ENCODE data around the gene PRR7.
A peak's percentile ranks its signal among the peaks of the same experiment; 100 is the strongest.
"Not testable (repeated sequence)": the region's sequence is repeated elsewhere in the genome, so short reads cannot be mapped to it uniquely, and the experiment has no call there.

The PRR7 gene

DNA sequence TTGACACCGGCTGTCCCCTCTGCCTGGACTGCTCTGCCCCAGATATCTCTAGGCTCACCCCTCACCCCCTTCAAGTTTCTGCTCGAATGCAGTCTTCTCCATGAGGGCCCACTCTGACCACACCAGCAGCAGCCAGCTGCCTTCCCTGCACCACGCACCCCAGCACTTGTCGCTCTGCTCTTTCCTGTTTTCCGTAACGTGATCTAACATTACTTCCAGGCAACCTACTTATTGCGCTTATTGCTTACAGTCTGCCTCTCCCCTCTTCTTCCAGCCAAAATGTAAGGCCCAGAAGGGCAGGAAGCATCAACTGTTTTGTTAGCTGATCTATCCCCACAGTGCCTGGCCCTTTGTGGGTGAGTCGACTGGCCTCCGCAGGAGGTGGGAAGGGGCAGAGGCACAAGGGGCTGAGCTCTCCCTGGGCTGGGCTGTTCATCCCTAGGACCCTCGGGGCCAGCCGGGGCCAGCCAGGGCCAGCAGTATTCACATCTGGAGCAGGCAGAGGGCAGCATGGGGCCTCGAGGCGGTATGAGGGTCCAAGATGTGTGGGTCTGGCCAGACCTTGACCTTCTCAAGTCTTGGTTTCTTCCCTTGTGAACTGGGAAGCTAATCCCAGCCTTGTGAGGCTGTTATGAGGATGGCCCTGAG lies 38.4 kb downstream of the PRR7 start:
- DNase-seq: no peak

GRCh38 chr5:177485753-177486152 lies 39.1 kb downstream of the PRR7 start:
- DNase-seq: not testable (repeated sequence)

DNA sequence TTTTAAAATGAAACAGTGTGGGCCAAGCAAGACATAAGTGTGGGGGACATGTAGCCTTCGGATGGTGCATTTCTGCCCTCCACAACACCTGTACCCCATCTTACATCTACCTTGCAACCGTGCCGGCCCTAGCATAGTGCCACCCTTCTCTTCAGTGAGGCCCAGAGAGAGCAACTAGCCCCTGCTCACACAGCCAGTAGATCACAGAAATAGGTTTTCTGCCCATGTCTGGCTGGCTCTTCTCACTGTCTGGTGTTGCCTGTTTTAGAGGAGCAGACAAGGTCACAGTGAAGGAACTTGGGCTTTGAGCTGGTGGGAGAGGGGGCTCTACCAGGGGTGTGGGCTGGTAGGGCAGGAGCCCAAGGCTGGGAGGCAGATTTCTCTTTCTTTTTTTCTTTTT lies 39.6 kb downstream of the PRR7 start:
- no peak for DNase-seq

GRCh38 chr5:177487144-177487543 lies 40.5 kb downstream of the PRR7 start:
- DNase-seq: no peak

- DNase-seq: no peak
These were observed 41.4 kb downstream of the PRR7 start for GRCh38 chr5:177487975-177488374.

- no peak for DNase-seq
These were observed 42.6 kb downstream of the PRR7 start for GRCh38 chr5:177489119-177489716.

- no peak for DNase-seq
These were observed 43.8 kb downstream of the PRR7 start for GRCh38 chr5:177490311-177490991.

GRCh38 chr5:177490992-177491391 lies 44.4 kb downstream of the PRR7 start:
- no peak for DNase-seq

DNA sequence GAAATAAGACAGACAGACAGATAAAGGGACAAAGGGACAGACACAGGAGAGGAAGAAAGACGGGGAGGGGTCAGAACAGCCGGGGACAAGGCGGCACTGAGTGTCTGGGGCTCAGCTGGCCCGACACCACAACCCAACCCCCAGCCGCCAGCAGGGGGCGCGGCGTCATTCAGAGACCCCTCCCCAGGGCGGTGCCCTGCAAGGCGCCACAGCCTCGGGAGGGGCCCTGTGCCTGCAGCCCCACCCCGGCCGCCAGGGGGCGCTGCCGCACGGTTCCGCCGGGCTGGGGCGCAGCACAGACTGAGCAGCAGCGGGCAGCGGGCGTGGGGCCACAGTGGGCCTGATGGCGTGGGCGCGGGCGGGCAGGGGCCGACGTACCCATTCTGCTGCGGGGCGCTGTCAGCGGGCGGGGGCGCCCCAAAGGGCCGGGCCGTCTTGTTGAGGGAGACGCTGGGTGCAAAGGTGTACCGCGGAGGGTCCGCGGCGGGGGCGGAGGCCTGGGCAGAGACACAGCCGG lies 44.9 kb downstream of the PRR7 start:
- DNase-seq: peak; percentile 66

GRCh38 chr5:177491983-177492746 lies 45.6 kb downstream of the PRR7 start:
- no peak for DNase-seq

DNA sequence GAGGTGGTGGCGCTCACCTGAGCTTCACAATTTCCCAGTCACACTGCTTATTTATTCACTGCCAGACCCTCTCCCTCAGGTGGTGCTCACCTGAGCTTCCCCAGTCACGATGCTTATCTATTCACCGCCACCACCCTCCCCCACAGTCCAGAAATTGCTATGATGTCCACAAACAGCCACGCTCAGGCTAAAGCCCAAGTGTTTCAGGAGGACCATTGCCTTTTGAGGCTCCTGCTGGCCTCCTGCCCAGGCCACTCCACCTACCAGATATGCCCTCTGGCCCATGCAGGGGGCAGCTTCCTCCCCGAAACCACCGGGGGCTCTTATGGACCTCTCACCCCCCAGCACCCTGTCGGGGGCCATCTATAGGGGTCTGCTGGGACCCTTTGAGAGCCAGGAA lies 46.2 kb downstream of the PRR7 start:
- DNase-seq: no peak

GRCh38 chr5:177493795-177494345 lies 47.3 kb downstream of the PRR7 start:
- DNase-seq: no peak

- DNase-seq: peak; percentile 97
These were observed 48.0 kb downstream of the PRR7 start for GRCh38 chr5:177494346-177495195.

DNA sequence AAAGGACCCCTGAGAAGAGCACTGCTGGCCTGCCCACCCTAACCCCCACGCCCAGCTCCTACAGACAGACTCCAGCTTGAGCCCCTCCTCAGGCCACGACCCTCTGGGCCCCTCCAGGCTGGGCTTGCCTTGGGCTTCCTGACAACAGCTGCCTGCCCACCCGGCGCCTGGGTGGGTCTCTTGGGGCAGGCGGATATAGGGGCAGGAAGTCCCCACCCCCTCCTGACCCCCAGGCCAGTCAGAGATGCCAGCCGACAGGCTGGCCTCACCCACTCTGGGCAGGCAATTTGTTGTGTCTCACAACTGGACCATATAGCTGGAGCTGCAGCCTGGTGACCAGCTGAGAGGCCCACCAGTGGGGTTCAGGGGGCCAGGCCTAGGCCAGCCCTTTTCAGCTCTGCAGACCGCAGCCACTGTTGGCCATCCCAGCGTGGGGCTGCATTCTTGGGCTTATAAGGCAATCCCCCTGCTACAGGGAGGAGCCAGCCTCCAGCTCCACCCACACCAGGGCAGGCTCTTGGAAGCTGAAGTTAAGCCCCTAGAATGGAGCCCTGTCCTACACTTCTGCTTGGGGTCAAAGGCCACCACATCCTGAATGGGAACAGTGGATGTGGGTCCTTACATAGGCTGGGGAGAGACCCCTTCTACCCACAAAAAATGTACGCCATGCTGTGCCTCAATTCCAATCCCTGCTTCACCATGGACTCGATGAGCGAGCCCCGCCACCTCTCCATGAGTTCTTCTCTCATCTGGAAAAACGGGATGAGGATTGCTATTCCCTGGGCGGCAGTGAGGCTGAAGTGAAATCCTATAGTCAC lies 48.8 kb downstream of the PRR7 start:
- DNase-seq: peak; percentile 98

- peak; percentile 78 for DNase-seq
These were observed 49.6 kb downstream of the PRR7 start for GRCh38 chr5:177496070-177496726.

DNA sequence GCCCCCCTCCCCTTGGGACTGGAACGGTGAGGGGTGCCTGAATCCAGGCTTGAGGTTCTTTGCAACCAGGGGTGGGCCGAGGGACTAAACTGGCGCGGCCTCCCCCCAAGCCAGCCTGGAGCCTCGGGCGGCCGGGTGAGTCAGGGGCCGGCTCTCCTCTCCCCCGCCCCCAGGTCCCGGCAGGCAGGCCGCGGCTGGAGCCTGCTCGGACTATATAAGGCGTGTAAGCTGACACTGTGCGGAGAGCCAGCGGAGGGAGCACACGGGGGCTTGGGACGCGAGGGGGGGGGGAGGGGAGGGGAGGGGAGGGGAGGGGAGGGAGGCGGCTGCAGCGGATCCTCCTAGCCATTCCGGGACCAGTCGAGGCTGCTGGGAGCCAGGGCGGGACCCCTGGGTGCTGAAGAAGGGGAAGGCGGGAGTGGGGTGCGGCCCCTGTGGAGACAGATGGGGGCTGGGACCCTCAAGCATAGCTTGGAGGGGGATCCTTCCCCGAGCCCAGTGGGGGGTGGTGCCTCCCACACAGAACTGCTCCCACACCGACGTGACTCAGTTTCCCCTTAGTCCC lies 50.2 kb downstream of the PRR7 start:
- peak; percentile 98 for DNase-seq

DNA sequence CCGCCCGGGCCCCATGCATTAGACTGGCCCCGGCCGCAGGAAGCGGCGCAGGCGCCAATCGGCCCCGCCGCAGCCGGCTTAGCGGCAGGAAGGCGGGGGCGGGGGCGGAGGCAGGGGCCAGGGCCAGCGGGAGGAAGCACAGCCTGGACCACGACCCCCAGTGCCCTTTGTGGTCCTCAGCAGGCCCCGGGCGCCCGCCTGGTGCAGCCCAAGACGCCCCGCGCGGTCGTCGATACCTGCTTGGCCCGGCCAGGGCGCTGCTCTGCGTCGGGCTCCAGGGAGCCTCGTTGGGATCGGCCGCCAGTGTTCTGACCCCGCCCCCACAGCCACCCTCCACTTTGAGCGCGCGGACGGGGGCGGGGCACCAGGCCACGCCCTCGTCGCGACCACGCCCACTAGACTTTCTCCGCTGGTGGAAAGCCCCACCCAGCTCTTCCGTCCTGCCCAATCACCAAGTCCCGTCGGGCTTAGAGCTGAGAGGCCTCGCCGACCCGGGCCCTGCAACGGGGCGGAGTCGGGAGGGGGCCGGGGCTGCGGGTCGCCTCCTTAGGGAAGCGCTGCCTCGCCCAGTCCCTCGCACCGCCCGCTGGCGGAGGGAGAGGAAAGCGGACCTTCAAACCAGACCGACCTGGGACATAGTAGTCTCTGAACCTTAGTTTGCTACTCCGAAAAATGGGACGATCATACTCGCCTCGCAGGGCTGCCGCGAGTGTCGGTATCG lies 50.8 kb downstream of the PRR7 start, which contains the start of gene PDLIM7:
Gene PDLIM7 (minus strand): TSS at position 313 of the 721 bp plus-strand sequence. CDS start 1,092 bp downstream, outside the sequence.
- DNase-seq: peak; percentile 98

- no peak for DNase-seq
These were observed 51.6 kb downstream of the PRR7 start for GRCh38 chr5:177498013-177498787.

Data from fibroblast of skin of back (primary cell).